ENCODE data around the gene LRRIQ3. TPM values are rescaled to one million over a fixed set of nuclear protein-coding genes. Genes with fewer than 3 reads are reported as not detected.

Gene LRRIQ3
- total and polyA plus RNA-seq, 2 of the 13 experiments (the other 11 are each of a cell fraction or from before 2014, with no cell fraction given): 1.1 to 1.3 TPM

DNA sequence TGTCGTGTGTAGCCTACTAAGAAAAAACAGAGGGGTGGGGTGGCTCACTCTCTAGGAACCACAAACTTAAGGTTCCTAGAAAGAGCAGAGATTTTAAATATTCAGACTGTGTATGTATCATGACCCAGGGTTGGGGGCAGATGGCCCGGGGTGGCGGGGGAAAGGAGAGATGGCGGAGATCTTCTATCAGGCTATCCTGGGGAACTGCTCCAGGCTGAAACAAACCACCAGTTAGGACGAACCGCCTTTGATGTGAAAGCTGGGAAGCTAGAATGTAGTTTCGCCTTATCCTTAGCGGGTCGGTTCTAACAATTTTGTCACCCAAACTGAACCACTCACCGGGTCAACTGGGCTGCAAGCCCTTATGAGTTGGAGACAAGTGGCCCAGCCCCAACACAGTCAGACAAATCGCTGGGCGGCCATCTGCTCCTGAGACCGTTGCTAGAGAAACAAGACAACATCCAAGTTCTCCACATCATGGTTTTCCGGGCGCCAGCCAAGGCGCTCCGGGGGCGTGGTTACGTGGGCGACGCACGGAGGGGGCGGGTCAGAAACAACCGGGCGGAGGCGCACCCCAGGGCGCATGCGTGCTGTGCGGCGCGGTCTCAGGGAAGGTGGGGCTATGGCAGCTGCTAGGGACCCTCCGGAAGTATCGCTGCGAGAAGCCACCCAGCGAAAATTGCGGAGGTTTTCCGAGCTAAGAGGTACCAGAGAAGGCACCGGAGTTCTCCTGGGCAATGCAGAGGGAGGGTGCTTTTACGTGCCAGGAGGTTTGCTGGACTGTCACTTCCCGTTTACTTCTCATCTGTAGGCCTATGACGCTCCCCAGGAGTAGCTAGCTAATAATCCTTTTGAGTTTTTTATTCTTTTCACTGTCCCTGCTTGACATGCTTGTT, at the start of gene LRRIQ3, which contains the start of gene FPGT (continued):
- TF ChIP-seq, protein P1, sequence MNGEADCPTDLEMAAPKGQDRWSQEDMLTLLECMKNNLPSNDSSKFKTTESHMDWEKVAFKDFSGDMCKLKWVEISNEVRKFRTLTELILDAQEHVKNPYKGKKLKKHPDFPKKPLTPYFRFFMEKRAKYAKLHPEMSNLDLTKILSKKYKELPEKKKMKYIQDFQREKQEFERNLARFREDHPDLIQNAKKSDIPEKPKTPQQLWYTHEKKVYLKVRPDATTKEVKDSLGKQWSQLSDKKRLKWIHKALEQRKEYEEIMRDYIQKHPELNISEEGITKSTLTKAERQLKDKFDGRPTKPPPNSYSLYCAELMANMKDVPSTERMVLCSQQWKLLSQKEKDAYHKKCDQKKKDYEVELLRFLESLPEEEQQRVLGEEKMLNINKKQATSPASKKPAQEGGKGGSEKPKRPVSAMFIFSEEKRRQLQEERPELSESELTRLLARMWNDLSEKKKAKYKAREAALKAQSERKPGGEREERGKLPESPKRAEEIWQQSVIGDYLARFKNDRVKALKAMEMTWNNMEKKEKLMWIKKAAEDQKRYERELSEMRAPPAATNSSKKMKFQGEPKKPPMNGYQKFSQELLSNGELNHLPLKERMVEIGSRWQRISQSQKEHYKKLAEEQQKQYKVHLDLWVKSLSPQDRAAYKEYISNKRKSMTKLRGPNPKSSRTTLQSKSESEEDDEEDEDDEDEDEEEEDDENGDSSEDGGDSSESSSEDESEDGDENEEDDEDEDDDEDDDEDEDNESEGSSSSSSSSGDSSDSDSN (CRISPR knock-in tag; IDR thresholded peaks at IDR 0.05): peak; percentile 49
- TF ChIP-seq MXI1 (IDR thresholded peaks at IDR 0.05; ENCODE audit: borderline replicate concordance, low read depth, low read length) (peak; percentile 80; the same call in 1 of the 3 replicates), ISX (CRISPR knock-in tag; conservative IDR thresholded peaks at IDR 0.05) (no peak), ZNF350 (CRISPR knock-in tag; IDR thresholded peaks at IDR 0.05; ENCODE audit: borderline replicate concordance, low read depth) (0 out of 2 replicates have a peak, but pooled peaks have one; percentile 39), ZFP1 (CRISPR knock-in tag; IDR thresholded peaks at IDR 0.05) (0 out of 2 replicates have a peak, but pooled peaks have one; percentile 28), ZNF256 (CRISPR knock-in tag; conservative IDR thresholded peaks at IDR 0.05) (no peak), CREM (IDR thresholded peaks at IDR 0.05) (0 out of 2 replicates have a peak, but pooled peaks have one; percentile 21), CREM (CRISPR knock-in tag; IDR thresholded peaks at IDR 0.05) (no peak), DNMT1 (CRISPR knock-in tag; IDR thresholded peaks at IDR 0.05) (no peak), SOX13 (IDR thresholded peaks at IDR 0.05) (no peak), SOX13 (CRISPR knock-in tag; conservative IDR thresholded peaks at IDR 0.05 in 1 of 2, IDR thresholded peaks at IDR 0.05 in 1 of 2) (peak in 1 of 2 experiments; percentile 19; a peak in 1 of 4 replicates), MEF2D (CRISPR knock-in tag; IDR thresholded peaks at IDR 0.05) (0 out of 2 replicates have a peak, but pooled peaks have one; percentile 35), GATA4 (IDR thresholded peaks at IDR 0.05; ENCODE audit: borderline replicate concordance, low read depth) (no peak), ZBTB38 (CRISPR knock-in tag; IDR thresholded peaks at IDR 0.05) (0 out of 2 replicates have a peak, but pooled peaks have one; percentile 34), ZNF44 (CRISPR knock-in tag; IDR thresholded peaks at IDR 0.05) (0 out of 2 replicates have a peak, but pooled peaks have one; percentile 25), ZNF569 (CRISPR knock-in tag; IDR thresholded peaks at IDR 0.05; ENCODE audit: borderline replicate concordance) (no peak), CREB1 (IDR thresholded peaks at IDR 0.05) (peak; percentile 58), CREB1 (CRISPR knock-in tag; IDR thresholded peaks at IDR 0.05) (peak; percentile 64), EP300 (IDR thresholded peaks at IDR 0.05; ENCODE audit: low read depth in 2 of 2, low read length in 2 of 2) (no peak), EP300 (CRISPR knock-in tag; IDR thresholded peaks at IDR 0.05; ENCODE audit: borderline replicate concordance) (no peak), FOXK1 (CRISPR knock-in tag; IDR thresholded peaks at IDR 0.05; ENCODE audit: borderline replicate concordance, low read depth) (peak; percentile 83; the same call in 1 of the 2 replicates), ZNF766 (CRISPR knock-in tag; IDR thresholded peaks at IDR 0.05; ENCODE audit: borderline replicate concordance) (no peak), ZNF225 (CRISPR knock-in tag; IDR thresholded peaks at IDR 0.05) (no peak), POLR2AphosphoS5 (IDR thresholded peaks at IDR 0.05; ENCODE audit: low read depth, low read length) (peak; percentile 84)
- TF ChIP-seq, protein P2, sequence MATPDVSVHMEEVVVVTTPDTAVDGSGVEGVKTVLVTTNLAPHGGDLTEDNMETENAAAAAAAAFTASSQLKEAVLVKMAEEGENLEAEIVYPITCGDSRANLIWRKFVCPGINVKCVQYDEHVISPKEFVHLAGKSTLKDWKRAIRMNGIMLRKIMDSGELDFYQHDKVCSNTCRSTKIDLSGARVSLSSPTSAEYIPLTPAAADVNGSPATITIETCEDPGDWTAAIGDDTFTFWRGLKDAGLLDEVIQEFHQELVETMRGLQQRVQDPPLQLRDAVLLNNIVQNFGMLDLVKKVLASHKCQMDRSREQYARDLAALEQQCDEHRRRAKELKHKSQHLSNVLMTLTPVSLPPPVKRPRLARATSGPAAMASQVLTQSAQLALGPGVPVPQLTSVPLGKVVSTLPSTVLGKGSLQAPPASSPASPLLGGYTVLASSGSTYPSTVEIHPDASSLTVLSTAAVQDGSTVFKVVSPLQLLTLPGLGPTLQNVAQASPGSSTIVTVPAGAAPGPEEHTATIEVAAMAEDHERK (CRISPR knock-in tag; IDR thresholded peaks at IDR 0.05; ENCODE audit: low read depth): peak; percentile 81
- TF ChIP-seq, protein P3, sequence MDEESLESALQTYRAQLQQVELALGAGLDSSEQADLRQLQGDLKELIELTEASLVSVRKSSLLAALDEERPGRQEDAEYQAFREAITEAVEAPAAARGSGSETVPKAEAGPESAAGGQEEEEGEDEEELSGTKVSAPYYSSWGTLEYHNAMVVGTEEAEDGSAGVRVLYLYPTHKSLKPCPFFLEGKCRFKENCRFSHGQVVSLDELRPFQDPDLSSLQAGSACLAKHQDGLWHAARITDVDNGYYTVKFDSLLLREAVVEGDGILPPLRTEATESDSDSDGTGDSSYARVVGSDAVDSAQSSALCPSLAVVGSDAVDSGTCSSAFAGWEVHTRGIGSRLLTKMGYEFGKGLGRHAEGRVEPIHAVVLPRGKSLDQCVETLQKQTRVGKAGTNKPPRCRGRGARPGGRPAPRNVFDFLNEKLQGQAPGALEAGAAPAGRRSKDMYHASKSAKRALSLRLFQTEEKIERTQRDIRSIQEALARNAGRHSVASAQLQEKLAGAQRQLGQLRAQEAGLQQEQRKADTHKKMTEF (CRISPR knock-in tag; IDR thresholded peaks at IDR 0.05): peak; percentile 53; the same call in 1 of the 2 replicates
